ENCODE data around the gene GLI2.

DNA sequence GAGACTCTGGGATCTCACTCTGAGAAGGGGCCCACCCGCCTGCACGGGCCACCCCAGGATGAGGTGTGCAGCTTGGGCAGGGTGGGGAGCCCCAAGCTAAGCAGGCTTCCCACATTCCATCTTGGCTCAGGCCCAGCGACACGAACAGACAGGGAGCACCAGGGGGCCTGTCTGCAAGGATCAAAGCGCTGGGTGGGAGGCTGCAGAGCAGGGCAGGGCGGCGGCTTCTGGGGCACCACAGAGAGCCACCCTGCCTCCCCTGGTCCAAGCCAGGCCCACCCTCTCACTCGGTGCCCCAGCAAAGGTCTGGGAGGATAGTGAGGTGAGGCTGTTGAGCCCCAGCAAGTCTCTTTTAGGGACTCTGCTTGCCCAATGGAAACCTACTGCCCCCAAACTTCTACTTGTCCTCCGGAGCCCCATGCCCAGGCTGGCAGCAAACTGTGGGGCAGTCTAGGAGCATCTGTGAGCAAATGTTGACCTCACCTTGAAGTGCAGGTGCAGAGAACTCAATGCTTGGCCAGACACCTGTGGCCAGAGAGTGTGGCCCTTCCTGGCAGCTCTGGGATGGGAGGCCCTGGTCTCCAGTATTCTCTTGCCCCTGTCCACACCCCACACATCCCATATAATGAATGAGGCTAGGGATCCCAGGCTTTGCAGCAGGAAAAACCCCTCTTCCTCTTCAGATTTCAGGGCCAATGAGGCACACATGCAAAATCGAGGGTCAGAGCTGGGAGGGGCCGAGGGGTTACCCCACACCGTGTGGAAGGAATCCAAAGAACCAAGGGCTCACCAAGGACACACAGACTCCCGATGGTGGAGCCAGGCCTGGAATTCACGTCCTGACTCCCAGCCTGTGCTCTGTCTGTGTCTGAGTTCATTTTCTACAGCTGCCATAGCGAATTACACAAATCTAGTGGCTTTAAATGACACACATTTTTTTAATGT is 18.8 kb upstream of the GLI2 start:
- TF ChIP-seq BHLHE40 (IDR thresholded peaks at IDR 0.05; ENCODE audit: borderline replicate concordance) (no peak), FOXM1 (IDR thresholded peaks at IDR 0.05; ENCODE audit: borderline replicate concordance) (no peak), ZNF384 (IDR thresholded peaks at IDR 0.05) (no peak), ARNT (IDR thresholded peaks at IDR 0.05) (no peak)
